Lower leg skin (tissue), 3 donors: ENCODE data around the gene NUDT9.

Experiments used
- CTCF ChIP-seq, 3 donors: fragments of 450-650 bp; IDR thresholded peaks; one replicate each; pipeline ENCODE4 v1.5.1; 2016; ENCODE audit warnings: antibody characterized with exemption in 3 of 3, mild to moderate bottlenecking in 3 of 3, moderate library complexity in 2 of 3
- POLR2A ChIP-seq, 2 donors: fragments of 450-650 bp; IDR thresholded peaks; one replicate each; pipeline ENCODE4 v1.6.1; 2016 to 2017; ENCODE audit warnings: antibody characterized with exemption in 2 of 2, mild to moderate bottlenecking in 1 of 2, moderate library complexity in 1 of 2

- TF ChIP-seq CTCF (IDR thresholded peaks at IDR 0.05) (no peak), POLR2A (IDR thresholded peaks at IDR 0.05) (no peak)
Measured at GRCh38 chr4:87382931-87383330, 39.4 kb upstream of the NUDT9 start.
